SK-N-SH (cell line): ENCODE results near the gene GATB. TPM values are rescaled to one million over a fixed set of nuclear protein-coding genes. Genes with fewer than 3 reads are reported as not detected.
"Not testable (repeated sequence)": the region's sequence is repeated elsewhere in the genome, so short reads cannot be mapped to it uniquely, and the experiment has no call there.

Source experiments
- CTCF ChIA-PET: fragments of 300-600, 350-600 bp; formaldehyde crosslinking; extraction: SDS; loops from one replicate; lab custom pipeline; 2021; lab: Yijun Ruan, JAX
- POLR2A ChIA-PET: fragments of 350-600 bp; sonication (Branson Sonifier 250); formaldehyde crosslinking; extraction: SDS; loops from one replicate; lab custom pipeline; 2020; ENCODE audit warnings: antibody characterized with exemption, inconsistent platforms; lab: Yijun Ruan, JAX
- DNase-seq: peaks from one replicate; pipeline ENCODE4 v3.0.0; 2012
- H2AFZ ChIP-seq: fragments of 200-600 bp; sonication (generic); 2 replicates; pipeline ENCODE4 v1.8.1; 2016; ENCODE audit warnings: antibody characterized with exemption, mild to moderate bottlenecking, low read depth
- H3F3A ChIP-seq: fragments of 200-600 bp; sonication (generic); replicated peaks from 2 replicates; pipeline ENCODE3; 2016; ENCODE audit warnings: antibody characterized with exemption, mild to moderate bottlenecking; ENCODE audit not compliant: insufficient read depth
- H3K27ac ChIP-seq, 2 experiments: fragments of 200-500 bp in 1 of 2; fragments of 200-600 bp in 1 of 2; sonication (Bioruptor generic) in 1 of 2; sonication (generic), shearing (Covaris generic) in 1 of 2; 2 replicates each; pipeline versions ENCODE4 v1.5.1 to v1.6.1; 2014 to 2016; ENCODE audit warnings: low read depth in 2 of 2, inconsistent platforms in 1 of 2, low read length in 1 of 2, mild to moderate bottlenecking in 1 of 2, mixed read lengths in 1 of 2
- H3K27me3 ChIP-seq: fragments of 200-600 bp; sonication (generic), shearing (Covaris generic); 2 replicates; pipeline ENCODE4 v1.6.1; 2016; ENCODE audit warnings: mixed run types; ENCODE audit not compliant: insufficient read depth
- H3K36me3 ChIP-seq, 2 experiments: fragments of 200-500 bp in 1 of 2; fragments of 200-600 bp in 1 of 2; sonication (Bioruptor generic) in 1 of 2; sonication (generic) in 1 of 2; replicated peaks in 1 of 2; 2 replicates each; pipeline versions ENCODE3 to v1.5.1; 2014 to 2016; ENCODE audit warnings: low read length in 1 of 2, mild to moderate bottlenecking in 1 of 2; ENCODE audit not compliant: insufficient read depth in 2 of 2, control insufficient read depth in 1 of 2
- H3K4me1 ChIP-seq, 2 experiments: fragments of 200-500 bp in 1 of 2; fragments of 200-600 bp in 1 of 2; sonication (Bioruptor generic) in 1 of 2; sonication (generic), shearing (Covaris generic) in 1 of 2; 2 replicates each; pipeline versions ENCODE4 v1.5.1 to v1.6.1; 2014 to 2016; ENCODE audit warnings: low read depth in 1 of 2, low read length in 1 of 2, mixed run types in 1 of 2; ENCODE audit not compliant: insufficient read depth in 2 of 2, control insufficient read depth in 1 of 2
- H3K4me2 ChIP-seq: fragments of 200-600 bp; sonication (generic), shearing (Covaris generic); 2 replicates; pipeline ENCODE4 v1.6.1; 2017; ENCODE audit warnings: mixed run types
- H3K4me3 ChIP-seq, 2 experiments: fragments of 200-500 bp in 1 of 2; fragments of 200-600 bp in 1 of 2; sonication (Bioruptor generic) in 1 of 2; sonication (generic), shearing (Covaris generic) in 1 of 2; 2 replicates each; pipeline versions ENCODE4 v1.5.1 to v1.8.1; 2014 to 2016; ENCODE audit warnings: low read depth in 2 of 2, inconsistent platforms in 1 of 2, low read length in 1 of 2, mild to moderate bottlenecking in 1 of 2, mixed read lengths in 1 of 2, moderate library complexity in 1 of 2
- H3K79me2 ChIP-seq: fragments of 200-600 bp; sonication (generic); 2 replicates; pipeline ENCODE4 v1.8.1; 2017; ENCODE audit warnings: mild to moderate bottlenecking; ENCODE audit not compliant: insufficient read depth
- H3K9ac ChIP-seq: fragments of 200-600 bp; sonication (generic); 2 replicates; pipeline ENCODE4 v1.6.1; 2017; ENCODE audit warnings: mixed run types
- H3K9me2 ChIP-seq: fragments of 200-600 bp; sonication (generic); 2 replicates; pipeline ENCODE4 v1.6.1; 2017; ENCODE audit warnings: mixed run types
- H3K9me3 ChIP-seq: fragments of 200-600 bp; sonication (generic); 2 replicates; pipeline ENCODE4 v1.6.1; 2017; ENCODE audit warnings: mixed run types, mild to moderate bottlenecking, moderate library complexity
- H4K20me1 ChIP-seq: fragments of 200-600 bp; sonication (generic); 2 replicates; pipeline ENCODE4 v1.6.1; 2017; ENCODE audit warnings: mild to moderate bottlenecking, mixed run types; ENCODE audit not compliant: insufficient read depth
- EP300 ChIP-seq, 2 experiments: IDR thresholded peaks; 2 replicates each; pipeline versions ENCODE4 v1.4.0 to v1.6.1; 2012; ENCODE audit warnings: borderline replicate concordance in 1 of 2, low read depth in 1 of 2, low read length in 1 of 2
- EZH2phosphoT487 ChIP-seq: fragments of 200-600 bp; sonication (generic); IDR thresholded peaks from 2 replicates; pipeline ENCODE4 v1.6.1; 2017; ENCODE audit warnings: low read depth, mixed run types, mild to moderate bottlenecking, antibody characterized with exemption, moderate library complexity, borderline replicate concordance
- RAD21 ChIP-seq: IDR thresholded peaks from 2 replicates; pipeline ENCODE4 v1.6.1; 2012; ENCODE audit warnings: mild to moderate bottlenecking, low read length
- SIN3A ChIP-seq: IDR thresholded peaks from 2 replicates; pipeline ENCODE4 v1.6.1; 2012; ENCODE audit warnings: low read depth, mild to moderate bottlenecking, low read length, moderate library complexity, borderline replicate concordance
- WGBS: methylation state at CpG from one replicate; pipeline ENCODE4 v1.1.6; 2017; ENCODE audit warnings: low lambda C conversion rate; 5-methylcytosine and 5-hydroxymethylcytosine counted together
- polyA plus RNA-seq, 3 experiments: library from polyadenylated mRNA; depleted of rRNA; stranded (reverse); fragments of >200 nt; gene quantifications; 2 replicates each; pipeline ENCODE4 v1.2.3, GENCODE V29; 2012
- TF ChIP-seq, protein P1 (sequence below): IDR thresholded peaks from 2 replicates; pipeline ENCODE4 v1.4.0; 2012; ENCODE audit warnings: low read depth, borderline replicate concordance
- TF ChIP-seq, protein P2 (sequence below): IDR thresholded peaks from 2 replicates; pipeline ENCODE4 v1.4.0; 2012; ENCODE audit warnings: low read depth
- TF ChIP-seq, protein P3 (sequence below): fragments of 150-350 bp; IDR thresholded peaks from 2 replicates; pipeline ENCODE4 v1.6.1; 2016; ENCODE audit warnings: mild to moderate bottlenecking, low read depth, low read length

Gene GATB
- polyA plus RNA-seq, 1 of the 3 experiments (the other 2 are of a cell fraction), result 28.1 TPM

DNA sequence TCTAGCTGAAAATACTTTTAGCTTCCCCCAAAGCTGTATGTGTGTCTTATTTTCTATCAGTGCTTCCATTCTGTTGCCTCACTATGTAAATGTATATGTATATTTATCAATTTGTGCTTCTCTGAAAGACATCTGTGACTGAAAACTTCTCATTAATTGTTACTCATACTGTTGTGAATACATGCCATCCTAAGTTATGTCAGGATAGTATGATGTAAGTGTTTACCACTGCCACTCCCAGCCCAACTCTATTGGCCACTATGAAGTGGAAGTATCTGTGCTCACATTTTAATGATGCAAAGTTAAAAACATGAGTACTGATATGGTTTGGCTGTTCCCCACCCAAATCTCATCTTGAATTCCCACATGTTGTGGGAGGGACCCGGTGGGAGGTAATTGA, 24.4 kb downstream of the GATB start:
- CTCF ChIA-PET, result no interaction called here

DNA sequence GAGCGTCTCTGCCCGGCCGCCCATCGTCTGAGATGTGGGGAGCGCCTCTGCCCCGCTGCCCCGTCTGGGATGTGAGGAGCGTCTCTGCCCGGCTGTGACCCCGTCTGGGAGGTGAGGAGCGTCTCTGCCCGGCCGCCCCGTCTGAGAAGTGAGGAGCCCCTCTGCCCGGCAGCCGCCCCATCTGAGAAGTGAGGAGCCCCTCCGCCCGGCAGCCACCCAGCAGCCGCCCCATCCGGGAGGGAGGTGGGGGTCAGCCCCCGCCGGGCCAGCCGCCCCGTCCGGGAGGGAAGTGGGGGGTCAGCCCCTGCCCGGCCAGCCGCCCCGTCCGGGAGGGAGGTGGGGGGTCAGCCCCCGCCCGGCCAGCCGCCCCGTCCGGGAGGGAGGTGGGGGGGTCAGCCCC, 29.1 kb downstream of the GATB start:
- H3K4me2 ChIP-seq, H3K79me2 ChIP-seq, DNase-seq, H3K36me3 ChIP-seq, H4K20me1 ChIP-seq, POLR2A ChIA-PET, H2AFZ ChIP-seq, H3K9ac ChIP-seq, H3F3A ChIP-seq, H3K9me2 ChIP-seq, H3K27me3 ChIP-seq, H3K4me3 ChIP-seq, H3K9me3 ChIP-seq, H3K27ac ChIP-seq, CTCF ChIA-PET, H3K4me1 ChIP-seq: not testable (repeated sequence)
- WGBS, result 97% methylated on average over 10 of the region's 34 CpGs

More for the DNA sequence above, 24.4 kb downstream of the GATB start:
- no peaks in the 10 kb centered on the region for H4K20me1 ChIP-seq
- no peak overlapping the region for H3K9ac ChIP-seq
- no peak overlapping the region for H3K4me2 ChIP-seq
- 100% methylated on average over 1 of the region's 1 CpG for WGBS
- no peaks in the 10 kb centered on the region; the same call in 1 of the 2 replicates for H3K9me3 ChIP-seq
- H2AFZ ChIP-seq, result no peak overlapping the region
- no peaks in the 10 kb centered on the region for H3K79me2 ChIP-seq
- no peak overlapping the region for H3K4me3 ChIP-seq
- no peaks in the 10 kb centered on the region for H3F3A ChIP-seq
- H3K27ac ChIP-seq, result no peak overlapping the region
- H3K9me2 ChIP-seq, result no peaks in the 10 kb centered on the region
- H3K27me3 ChIP-seq, result no peaks in the 10 kb centered on the region
- POLR2A ChIA-PET, result no interaction called here
- H3K36me3 ChIP-seq, result peaks cover 5 to 7% of the 10 kb centered on the region in 2 experiments
- TF ChIP-seq SIN3A (no peak), RAD21 (no peak), EZH2phosphoT487 (no peak), EP300 (IDR thresholded peaks at IDR 0.05; ENCODE audit: borderline replicate concordance in 1 of 2, low read depth in 1 of 2, low read length in 1 of 2) (no peak)
- TF ChIP-seq, protein P1, sequence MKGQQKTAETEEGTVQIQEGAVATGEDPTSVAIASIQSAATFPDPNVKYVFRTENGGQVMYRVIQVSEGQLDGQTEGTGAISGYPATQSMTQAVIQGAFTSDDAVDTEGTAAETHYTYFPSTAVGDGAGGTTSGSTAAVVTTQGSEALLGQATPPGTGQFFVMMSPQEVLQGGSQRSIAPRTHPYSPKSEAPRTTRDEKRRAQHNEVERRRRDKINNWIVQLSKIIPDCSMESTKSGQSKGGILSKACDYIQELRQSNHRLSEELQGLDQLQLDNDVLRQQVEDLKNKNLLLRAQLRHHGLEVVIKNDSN, result no peak
- TF ChIP-seq, protein P2, sequence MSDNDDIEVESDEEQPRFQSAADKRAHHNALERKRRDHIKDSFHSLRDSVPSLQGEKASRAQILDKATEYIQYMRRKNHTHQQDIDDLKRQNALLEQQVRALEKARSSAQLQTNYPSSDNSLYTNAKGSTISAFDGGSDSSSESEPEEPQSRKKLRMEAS, result no peak
- no peaks in the 10 kb centered on the region for H3K4me1 ChIP-seq
- DNase-seq, result no peak

DNA sequence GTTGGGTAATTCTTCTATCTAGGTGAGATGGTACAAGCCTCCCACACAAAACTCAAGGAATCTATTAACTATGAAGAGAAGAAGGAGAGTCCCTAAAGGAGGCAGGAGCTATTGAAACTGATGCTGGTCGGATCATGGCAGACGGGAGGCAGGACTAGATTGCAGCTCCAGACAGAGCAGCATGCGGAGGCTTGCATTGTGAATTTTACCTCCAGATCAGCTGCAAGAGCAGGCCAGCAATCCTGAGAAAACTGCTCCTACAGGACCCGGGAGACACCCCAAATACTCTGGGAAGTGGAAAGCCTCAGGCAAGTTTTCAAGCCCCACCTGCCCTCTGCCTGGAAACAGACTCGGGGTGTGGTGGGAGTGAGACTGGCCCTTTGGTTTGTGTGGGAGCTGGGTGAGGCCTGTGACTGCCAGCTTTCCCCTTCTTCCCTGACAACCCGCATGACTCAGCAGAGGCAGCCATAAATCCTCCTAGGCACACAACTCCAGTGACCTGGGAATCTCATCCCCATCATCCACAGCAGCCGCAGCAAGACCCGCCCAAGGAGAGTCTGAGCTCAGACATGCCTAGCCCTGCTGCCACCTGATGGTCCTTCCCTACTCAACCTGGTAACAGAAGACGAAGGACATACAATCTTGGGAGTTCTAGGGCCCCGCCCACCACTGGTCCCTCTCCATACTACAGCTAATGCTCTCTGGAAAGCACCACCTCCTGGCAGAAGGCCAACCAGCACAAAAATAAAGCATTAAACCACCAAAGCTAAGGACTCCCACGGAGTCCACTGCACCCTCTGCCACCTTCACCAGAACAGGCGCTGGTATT, 30.9 kb downstream of the GATB start:
- DNase-seq, result no peak
- Histone ChIP-seq H3K9ac (no peak overlapping the region), H3K27ac (no peak overlapping the region), H4K20me1 (no peaks in the 10 kb centered on the region), H3F3A (no peaks in the 10 kb centered on the region), H3K4me3 (no peak overlapping the region), H3K9me3 (no peaks in the 10 kb centered on the region), H3K36me3 (no peaks in the 10 kb centered on the region), H2AFZ (no peak overlapping the region), H3K79me2 (no peaks in the 10 kb centered on the region), H3K9me2 (no peaks in the 10 kb centered on the region), H3K27me3 (no peaks in the 10 kb centered on the region), H3K4me1 (no peaks in the 10 kb centered on the region; a peak in 2 of 4 replicates), H3K4me2 (no peak overlapping the region)
- ChIA-PET CTCF (no interaction called here), POLR2A (no interaction called here)
- TF ChIP-seq, protein P3, sequence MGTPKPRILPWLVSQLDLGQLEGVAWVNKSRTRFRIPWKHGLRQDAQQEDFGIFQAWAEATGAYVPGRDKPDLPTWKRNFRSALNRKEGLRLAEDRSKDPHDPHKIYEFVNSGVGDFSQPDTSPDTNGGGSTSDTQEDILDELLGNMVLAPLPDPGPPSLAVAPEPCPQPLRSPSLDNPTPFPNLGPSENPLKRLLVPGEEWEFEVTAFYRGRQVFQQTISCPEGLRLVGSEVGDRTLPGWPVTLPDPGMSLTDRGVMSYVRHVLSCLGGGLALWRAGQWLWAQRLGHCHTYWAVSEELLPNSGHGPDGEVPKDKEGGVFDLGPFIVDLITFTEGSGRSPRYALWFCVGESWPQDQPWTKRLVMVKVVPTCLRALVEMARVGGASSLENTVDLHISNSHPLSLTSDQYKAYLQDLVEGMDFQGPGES, result no peak
- WGBS, result 81% methylated on average over 12 of the region's 12 CpGs
